Left ventricle myocardium inferior (tissue), 1 donor: ENCODE measurements around the gene ERI3. TPM values are rescaled to one million over a fixed set of nuclear protein-coding genes. Genes with fewer than 3 reads are reported as not detected.
A peak's percentile ranks its signal among the peaks of the same experiment; 100 is the strongest.

Source experiments
- DNase-seq: peaks from one replicate; pipeline ENCODE4 v3.0.0-alpha.2; 2020
- H3K27ac ChIP-seq: fragments of 200-600 bp; replicated peaks from 2 replicates; pipeline ENCODE4 v1.8.0; 2021
- H3K27me3 ChIP-seq: fragments of 200-600 bp; 2 replicates; pipeline ENCODE4 v1.8.0; 2021; ENCODE audit warnings: low read depth
- H3K36me3 ChIP-seq: fragments of 200-600 bp; 2 replicates; pipeline ENCODE4 v1.8.0; 2021
- H3K4me1 ChIP-seq: fragments of 200-600 bp; 2 replicates; pipeline ENCODE4 v1.8.0; 2021
- H3K4me3 ChIP-seq: fragments of 200-600 bp; 2 replicates; pipeline ENCODE4 v1.8.0; 2021; ENCODE audit warnings: mild to moderate bottlenecking, moderate library complexity
- H3K9me3 ChIP-seq: fragments of 200-600 bp; replicated peaks from 2 replicates; pipeline ENCODE4 v1.8.0; 2021
- CTCF ChIP-seq: fragments of 200-600 bp; IDR thresholded peaks from 2 replicates; pipeline ENCODE4 v1.8.0; 2021; ENCODE audit warnings: antibody characterized with exemption, mild to moderate bottlenecking, borderline replicate concordance
- intact Hi-C: fragments of 100-400 bp; cut with micrococcal nuclease; formaldehyde crosslinking; loops from one replicate; pipeline ENCODE4 v1.11.0; 2022
- total RNA-seq: library from RNA; stranded (reverse); fragmentation: NEBNext Ultra II Directional; extraction: Animal tissue kit (Norgen Biotek cat#: 25700); gene quantifications from one replicate; pipeline ENCODE4 v1.2.1, GENCODE V29; 2021
- donor health status: DM: no; HTN: yes; CAD: no; lungs with severe emphysema.

The ERI3 gene
- total RNA-seq, 1 donor from 2014 or later: 50.4 TPM

GRCh38 chr1:44238660-44239059 is 116.4 kb downstream of the ERI3 start:
- H3K9me3 ChIP-seq: no peaks in the 10 kb centered on the region
- no peak overlapping the region for H3K4me3 ChIP-seq
- H3K36me3 ChIP-seq: peaks cover 6% of the 10 kb centered on the region
- DNase-seq: no peak
- no peak overlapping the region for H3K27ac ChIP-seq
- intact Hi-C loops: no loop called here
- peaks cover 27% of the 10 kb centered on the region for H3K4me1 ChIP-seq
- no peak for TF ChIP-seq CTCF
- H3K27me3 ChIP-seq: no peaks in the 10 kb centered on the region

- intact Hi-C loops: no loop called here
- peaks cover 27% of the 10 kb centered on the region for H3K4me1 ChIP-seq
- H3K27ac ChIP-seq: no peak overlapping the region
- no peak overlapping the region for H3K4me3 ChIP-seq
- TF ChIP-seq CTCF: peak; percentile 44
- no peaks in the 10 kb centered on the region for H3K27me3 ChIP-seq
- no peaks in the 10 kb centered on the region for H3K9me3 ChIP-seq
- no peak for DNase-seq
- no peaks in the 10 kb centered on the region for H3K36me3 ChIP-seq
These were observed 117.2 kb downstream of the ERI3 start for GRCh38 chr1:44237721-44238457.

- Histone ChIP-seq H3K27me3 (no peaks in the 10 kb centered on the region), H3K9me3 (no peaks in the 10 kb centered on the region), H3K36me3 (peaks cover 5% of the 10 kb centered on the region), H3K4me1 (peaks cover 32% of the 10 kb centered on the region), H3K4me3 (no peak overlapping the region), H3K27ac (no peak overlapping the region)
- DNase-seq: no peak
- no peak for TF ChIP-seq CTCF
- intact Hi-C loops: no loop called here
These were observed 118.4 kb downstream of the ERI3 start for GRCh38 chr1:44236490-44237272.

- no peak for TF ChIP-seq CTCF
- no peaks in the 10 kb centered on the region for H3K27me3 ChIP-seq
- no peak for DNase-seq
- no peak overlapping the region for H3K27ac ChIP-seq
- intact Hi-C loops: no loop called here
- H3K36me3 ChIP-seq: peaks cover 9% of the 10 kb centered on the region
- peaks cover 24% of the 10 kb centered on the region for H3K4me1 ChIP-seq
- H3K4me3 ChIP-seq: no peak overlapping the region
- no peaks in the 10 kb centered on the region for H3K9me3 ChIP-seq
These were observed 119.2 kb downstream of the ERI3 start for GRCh38 chr1:44235808-44236207.

- peaks cover 14% of the 10 kb centered on the region for H3K36me3 ChIP-seq
- H3K27ac ChIP-seq: no peak overlapping the region
- no peak overlapping the region for H3K4me3 ChIP-seq
- DNase-seq: no peak
- intact Hi-C loops: no loop called here
- TF ChIP-seq CTCF: no peak
- no peaks in the 10 kb centered on the region for H3K9me3 ChIP-seq
- peaks cover 5% of the 10 kb centered on the region for H3K4me1 ChIP-seq
- H3K27me3 ChIP-seq: no peaks in the 10 kb centered on the region
These were observed 121.5 kb downstream of the ERI3 start for GRCh38 chr1:44233593-44233992.
